Measurements from ENCODE around the gene STX10. TPM values are rescaled to one million over a fixed set of nuclear protein-coding genes. Genes with fewer than 3 reads are reported as not detected.
"Not testable (repeated sequence)": the region's sequence is repeated elsewhere in the genome, so short reads cannot be mapped to it uniquely, and the experiment has no call there.

The STX10 gene
- total RNA-seq, 1 donor from 2014 or later, result 38.2 TPM

DNA sequence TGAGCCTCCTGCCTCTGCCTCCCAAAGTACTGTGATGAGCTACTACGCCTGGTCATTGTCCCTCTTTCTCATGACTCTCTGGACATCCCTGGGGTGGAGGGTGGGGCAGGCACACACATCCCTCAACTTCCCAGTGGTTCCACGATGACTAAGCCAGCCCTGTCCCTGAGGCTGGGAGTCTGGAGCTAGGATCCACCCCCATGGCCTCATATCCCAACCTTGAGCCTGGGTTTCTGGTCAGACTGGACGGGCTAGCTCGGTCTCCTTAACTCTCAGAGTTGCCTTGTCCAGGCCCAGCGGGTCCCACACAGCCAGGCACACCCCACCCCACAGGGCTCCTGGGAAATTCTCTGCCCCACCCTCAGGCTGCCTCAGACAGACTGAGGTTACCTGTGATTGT, 19.6 kb upstream of the STX10 start:
- DNase-seq (no peak), ATAC-seq (ENCODE audit: poor library complexity) (no peak)
- intact Hi-C loops (cut with DNase I), result no loop called here

DNA sequence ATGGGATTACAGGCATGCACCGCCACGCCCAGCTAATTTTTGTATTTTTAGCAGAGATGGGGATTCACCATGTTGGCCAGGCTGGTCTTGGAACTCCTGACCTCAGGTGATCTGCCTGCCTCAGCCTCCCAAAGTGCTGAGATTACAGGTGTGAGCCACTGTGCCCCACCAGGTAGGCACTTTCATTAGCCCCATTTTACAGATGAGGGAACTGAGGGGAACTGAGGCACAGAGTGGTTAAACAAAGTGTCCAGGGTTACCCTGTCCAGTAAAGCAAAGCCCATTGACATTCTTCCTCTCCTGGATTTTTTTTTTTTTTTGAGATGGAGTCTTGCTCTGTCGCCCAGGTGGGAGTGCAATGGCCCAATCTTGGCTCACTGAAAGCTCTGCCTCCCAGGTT, 16.0 kb upstream of the STX10 start:
- DNase-seq; ATAC-seq (ENCODE audit: poor library complexity); intact Hi-C loops (cut with DNase I): not testable (repeated sequence)

DNA sequence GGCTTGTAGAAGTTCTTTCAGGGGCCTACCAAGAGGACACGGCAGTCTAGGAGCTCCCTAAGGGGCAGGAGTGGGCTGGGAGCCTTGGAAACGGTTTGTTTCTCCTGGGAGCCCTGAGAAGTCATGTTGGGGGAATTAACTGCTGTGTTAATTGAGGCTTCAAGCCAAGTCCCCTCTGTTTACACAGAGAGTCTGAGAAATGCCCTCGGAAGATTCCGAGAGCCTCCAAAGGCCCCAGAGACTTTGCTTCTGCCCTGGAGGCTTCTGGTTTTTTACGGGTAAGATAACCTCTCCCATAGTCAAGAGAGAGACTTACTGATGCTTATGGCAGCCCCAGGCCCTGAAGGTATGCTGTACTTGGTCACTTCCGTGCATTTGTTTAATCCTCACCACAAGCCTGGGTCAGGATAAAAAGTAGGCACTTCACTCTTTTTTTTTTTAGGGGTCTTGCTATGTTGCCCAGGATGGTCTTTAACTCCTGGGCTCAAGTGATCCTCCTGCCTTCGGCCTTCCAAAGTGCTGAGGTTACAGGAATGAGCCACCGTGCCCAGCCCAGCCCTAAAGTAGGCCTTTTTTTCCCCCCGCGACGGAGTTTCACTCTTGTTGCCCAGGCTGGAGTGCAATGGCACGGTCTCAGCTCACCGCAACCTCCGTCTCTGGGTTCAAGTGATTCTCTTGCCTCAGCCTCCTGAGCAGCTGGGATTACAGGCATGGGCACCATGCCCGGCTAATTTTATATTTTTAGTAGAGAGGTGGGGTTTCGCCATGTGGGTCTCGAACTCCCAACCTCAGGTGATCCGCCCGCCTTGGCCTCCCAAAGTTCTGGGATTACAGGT, 15.2 kb upstream of the STX10 start:
- DNase-seq, result no peak
- no peak for ATAC-seq (ENCODE audit: poor library complexity)
- intact Hi-C loops (cut with DNase I), result no loop called here

DNA sequence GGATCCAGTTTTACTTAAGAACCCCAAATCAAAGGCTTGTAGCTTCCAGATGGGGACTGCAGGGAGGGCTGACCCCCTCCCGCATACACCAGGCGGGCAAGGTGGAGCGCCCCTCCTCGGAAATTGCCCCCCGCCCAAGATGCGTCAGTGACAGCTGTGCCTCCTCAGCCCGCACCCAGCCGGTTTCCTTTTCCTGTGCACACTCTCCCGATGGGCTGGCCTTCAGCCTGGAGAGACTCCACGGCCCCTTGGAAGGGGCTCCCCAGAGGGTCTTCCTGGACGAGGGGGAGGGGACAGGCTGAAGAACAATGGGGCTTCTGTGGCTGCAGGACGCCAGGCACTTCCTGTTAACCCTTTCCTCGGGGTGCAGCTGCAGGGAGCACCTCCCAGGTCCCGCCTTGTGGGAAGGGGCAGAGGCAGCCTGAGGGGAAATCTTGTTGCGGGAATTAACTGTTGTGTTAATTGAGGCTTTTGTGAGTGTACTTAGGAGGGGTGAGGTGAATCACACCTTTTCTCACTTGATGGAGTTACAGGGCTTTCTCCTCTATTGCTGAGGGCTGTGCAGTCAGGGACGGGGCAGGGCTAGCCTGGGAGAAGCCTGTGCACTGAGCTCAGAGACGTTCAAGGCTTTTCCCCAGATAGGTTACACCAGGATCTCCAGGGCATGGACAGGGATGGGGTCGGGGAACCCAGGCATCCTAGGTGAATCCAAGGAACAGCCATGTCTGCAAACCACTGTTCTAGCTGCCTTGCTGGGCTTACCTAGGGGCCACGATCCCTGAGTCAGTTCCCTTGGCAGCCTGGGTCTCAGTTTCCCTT, 14.4 kb upstream of the STX10 start:
- DNase-seq (peak; percentile 83), ATAC-seq (ENCODE audit: poor library complexity) (peak; percentile 20)
- intact Hi-C loops (cut with DNase I), result no loop called here

DNA sequence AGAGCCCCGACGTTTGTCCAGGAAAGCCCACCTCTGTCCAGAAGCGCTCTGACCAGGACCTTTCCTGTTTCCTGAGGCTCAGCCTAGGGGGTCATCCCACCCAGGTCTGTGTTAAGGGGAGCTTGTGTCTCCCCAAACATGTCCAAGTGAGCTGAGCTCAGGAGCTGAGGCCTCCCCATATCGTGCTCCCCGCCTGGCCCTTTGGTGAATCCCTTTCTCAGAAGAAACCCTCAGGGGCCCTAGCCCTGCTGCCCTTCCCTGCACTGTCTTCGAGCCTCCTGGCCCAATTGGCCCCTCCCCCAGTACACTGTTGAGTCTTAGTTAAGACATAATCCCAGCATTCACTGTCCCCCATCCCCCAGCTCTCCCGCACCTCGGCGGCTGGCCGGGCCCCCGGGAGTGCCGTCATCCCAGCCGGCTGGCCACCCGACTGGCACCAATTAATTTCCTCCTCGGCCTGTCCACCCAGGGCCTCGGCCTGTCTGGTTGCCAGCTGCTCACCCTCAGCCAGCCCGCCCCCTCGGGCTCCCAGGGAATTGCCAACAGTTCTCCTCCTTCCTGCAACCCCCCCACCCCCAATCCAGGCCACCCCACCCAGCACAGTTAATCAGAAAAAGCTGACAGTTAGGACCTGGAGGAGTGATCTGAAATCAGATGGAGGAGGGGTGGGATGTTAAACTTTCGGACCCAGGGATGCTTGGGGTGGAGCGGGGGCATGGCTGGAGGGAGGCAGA, 13.6 kb upstream of the STX10 start:
- intact Hi-C loops (cut with DNase I), result no loop called here
- ATAC-seq (ENCODE audit: poor library complexity) (peak; percentile 40), DNase-seq (peak; percentile 77)

DNA sequence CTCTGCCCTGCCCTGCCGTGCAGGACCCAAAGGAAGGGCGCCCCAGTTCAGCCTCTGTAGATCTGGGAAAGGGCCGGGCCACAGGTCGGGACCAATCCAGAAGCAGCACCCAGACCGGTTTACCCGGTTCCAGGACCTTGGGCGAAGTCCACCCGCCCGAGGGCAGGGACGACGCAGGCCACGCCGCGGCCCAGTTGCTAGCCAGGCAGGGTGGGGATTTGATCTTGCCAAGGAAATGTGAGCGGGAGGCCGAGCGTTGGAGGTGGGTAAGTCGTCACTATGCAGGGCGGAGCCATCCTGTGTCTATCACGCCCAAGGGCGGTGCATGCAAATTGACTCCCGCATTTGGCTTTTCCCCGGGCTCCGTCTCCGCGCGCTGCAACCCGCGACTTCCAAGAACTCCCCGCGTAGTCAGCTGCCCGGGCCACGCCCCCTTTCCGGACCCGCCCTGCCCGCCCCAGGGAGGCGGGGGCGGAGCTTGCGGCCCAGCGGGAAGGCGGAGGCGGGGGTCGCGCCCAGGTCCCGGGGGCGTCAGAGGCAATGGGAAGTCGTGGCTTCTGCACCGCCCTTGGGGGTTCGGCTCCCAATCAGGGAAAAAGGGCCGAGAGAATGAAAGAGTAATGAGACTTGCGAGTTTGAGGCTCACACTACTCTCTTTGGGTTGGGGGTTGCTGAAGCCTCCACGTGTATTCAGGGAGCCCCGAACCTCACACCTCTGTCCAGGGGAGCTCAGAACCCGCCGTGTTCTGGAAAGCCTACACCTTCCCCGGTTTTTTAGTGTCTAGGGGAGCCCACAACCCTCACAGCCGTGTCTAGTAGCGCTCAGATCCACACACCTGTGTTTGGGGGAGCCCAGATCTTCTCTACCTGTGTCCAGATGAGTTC, 12.8 kb upstream of the STX10 start:
- ATAC-seq (ENCODE audit: poor library complexity), result peak; percentile 91
- intact Hi-C loops (cut with DNase I), result no loop called here
- peak; percentile 98 for DNase-seq

DNA sequence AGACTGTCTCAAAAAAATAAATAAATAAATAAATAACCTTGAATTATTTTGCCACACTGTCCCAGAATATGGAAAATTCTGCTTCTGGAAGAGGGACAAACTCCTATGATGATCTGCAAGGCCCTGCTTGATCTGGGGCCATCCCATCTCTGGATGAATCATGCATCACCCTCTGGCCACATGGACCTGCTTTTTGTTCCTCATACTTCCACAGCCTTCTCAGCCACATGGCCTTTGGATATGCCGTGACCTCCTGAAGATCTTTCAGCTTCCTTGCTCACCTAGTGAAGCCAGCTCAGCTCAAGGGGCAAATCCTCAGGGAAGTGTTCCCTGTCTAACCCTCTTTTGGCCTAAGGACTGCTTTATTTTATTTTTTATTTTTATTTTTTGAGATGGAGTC, 10.4 kb upstream of the STX10 start:
- intact Hi-C loops (cut with DNase I), result no loop called here
- ATAC-seq (ENCODE audit: poor library complexity), result no peak
- DNase-seq, result no peak

DNA sequence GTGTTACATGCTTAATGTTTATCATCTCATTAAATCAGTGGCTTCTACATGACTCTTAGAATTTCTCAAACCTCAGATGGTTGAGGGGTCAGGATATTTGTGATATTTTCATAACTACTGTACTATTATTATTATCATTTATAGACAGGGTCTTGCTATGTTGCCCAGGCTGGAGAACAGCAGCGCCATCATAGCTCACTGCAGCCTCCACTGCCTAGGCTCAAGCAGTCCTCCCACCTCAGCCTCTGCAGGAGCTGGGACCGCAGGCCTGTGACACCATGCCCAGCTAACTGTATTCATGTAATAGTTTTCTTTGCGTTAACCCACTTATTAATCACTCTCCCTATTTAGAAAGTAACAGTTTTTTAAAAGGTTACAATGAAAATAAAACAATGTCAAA, 9.5 kb upstream of the STX10 start:
- intact Hi-C loops (cut with DNase I), result no loop called here
- no peak for DNase-seq
- no peak for ATAC-seq (ENCODE audit: poor library complexity)

DNA sequence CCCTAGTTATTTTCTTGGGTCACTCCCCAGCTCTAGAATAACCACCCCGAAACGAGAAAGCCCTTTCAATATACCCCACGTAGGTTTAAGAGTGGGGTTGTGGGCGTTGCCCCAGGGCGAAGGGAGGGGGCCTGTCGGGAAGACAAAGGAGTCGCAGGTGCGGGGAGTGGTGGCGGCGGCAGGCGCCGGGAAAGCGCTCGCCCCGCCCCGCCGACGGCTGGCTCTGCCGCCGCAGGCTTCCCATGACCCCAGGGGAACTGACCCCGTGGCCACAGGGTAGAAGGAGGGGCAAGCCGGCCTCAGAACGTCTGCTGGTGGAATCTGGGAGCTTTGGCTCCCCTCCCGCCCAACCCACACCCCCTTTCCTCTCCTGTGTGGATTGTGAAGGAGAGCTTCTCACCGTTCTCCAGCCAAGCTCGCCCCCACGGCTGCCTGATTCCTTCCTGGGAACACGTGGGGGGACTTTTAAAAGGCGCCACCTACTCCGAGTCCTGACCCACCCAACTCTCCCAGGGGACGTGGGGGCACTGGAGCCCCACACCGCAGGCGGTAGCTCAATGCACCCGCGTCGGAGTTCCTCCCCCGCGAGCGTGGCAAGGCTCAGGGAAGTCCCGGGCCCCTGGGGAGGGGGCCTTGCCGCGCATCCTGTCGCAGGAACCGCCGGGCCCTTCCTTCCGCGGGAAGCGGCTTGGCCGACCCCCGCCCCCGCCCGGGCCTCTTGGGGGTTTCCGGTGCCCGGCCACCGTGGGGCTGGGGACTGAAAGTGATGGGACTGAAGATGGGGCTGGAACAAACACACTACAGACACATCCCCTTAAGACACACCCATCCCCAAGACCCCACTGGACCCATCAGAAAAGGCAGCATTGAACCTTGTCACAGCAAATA, 5.5 kb upstream of the STX10 start:
- intact Hi-C loops (cut with DNase I), result no loop called here
- ATAC-seq (ENCODE audit: poor library complexity) (no peak), DNase-seq (peak; percentile 88)

DNA sequence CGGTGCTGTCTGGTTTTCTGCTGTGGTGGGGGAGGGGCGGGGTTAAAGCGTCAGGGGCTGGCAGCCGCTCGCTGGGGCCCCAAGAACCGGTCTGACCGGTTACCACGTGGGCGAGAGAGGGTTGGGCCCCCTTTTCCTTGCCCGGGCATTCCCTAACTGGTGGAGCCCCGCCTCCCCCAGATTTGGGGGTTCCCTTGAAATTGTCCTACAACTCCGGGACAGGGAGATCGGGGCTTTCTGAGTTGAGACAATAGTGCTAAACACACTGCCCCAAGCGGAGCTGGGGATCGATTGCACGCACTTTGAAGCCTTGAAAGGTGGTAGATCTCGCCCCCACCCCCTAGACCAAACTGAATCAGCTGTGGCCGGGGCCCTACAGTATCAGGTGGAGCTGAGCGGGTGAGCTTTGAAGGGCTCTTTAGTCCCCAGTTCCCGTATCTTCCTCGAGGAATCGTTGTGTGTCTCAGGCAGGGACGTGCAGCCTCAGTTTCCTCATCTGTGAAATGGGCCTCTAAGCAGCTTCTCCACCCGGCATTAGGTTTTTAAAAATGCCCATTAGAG, 4.8 kb upstream of the STX10 start:
- intact Hi-C loops (cut with DNase I), result no loop called here
- ATAC-seq (ENCODE audit: poor library complexity) (no peak), DNase-seq (peak; percentile 66)

DNA sequence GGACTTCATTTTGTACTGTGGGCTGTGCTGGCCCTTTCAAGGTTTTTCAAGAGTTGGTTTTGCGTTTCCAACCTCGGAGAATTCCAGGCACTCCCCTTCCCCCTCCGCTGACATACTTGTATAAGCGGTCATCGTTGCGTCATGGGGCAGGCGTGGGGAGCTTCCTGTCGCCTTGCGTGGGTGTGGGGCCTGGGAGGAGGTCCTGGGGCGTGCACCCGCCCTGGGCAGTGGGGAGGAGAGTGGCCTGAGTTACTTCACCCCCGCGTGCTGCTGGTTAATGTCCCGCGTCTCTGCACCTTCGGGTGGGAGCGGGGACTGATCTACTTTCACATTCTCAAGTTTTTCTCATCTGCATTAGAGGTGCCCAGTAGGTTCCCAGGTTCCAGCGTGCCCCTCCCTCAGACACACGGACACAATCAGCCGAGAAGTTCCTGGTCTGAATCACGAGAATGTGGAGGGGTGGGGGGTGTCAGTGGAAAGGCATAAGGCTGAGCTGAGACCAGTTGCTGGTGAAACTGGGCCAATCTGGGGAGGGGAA, 4.1 kb upstream of the STX10 start:
- DNase-seq (peak; percentile 95), ATAC-seq (ENCODE audit: poor library complexity) (peak; percentile 17)
- intact Hi-C loops (cut with DNase I), result no loop called here

DNA sequence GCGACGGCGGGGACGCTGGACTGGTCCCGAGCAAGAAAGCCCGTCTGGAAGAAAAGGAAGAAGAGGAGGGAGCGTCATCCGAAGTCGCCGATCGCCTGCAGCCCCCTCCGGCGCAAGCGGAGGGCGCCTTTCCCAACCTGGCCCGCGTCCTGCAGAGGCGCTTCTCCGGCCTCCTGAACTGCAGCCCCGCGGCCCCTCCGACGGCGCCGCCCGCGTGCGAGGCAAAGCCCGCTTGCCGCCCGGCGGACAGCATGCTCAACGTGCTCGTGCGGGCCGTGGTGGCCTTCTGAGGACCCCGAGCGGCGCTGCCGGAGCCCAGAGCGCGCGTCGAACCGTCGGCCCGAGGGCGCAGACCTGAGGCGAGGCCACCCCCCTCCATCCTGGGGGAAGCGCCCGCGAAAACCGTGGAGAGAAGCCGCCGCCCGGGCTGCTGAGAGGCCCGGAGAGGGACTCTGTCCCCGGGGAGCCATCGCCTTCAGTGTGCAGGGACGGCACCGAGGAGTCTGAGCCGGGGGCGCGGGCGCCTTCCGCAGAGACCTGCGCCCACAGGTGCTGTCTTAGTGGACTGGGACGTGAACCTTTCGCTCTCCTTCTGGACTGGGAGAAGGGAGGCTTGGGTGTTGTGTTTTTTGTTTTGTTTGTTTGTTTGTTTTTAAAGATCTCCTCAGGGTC, 3.5 kb upstream of the STX10 start:
- intact Hi-C loops (cut with DNase I), result no loop called here
- ATAC-seq (ENCODE audit: poor library complexity), result no peak
- peak; percentile 54 for DNase-seq

DNA sequence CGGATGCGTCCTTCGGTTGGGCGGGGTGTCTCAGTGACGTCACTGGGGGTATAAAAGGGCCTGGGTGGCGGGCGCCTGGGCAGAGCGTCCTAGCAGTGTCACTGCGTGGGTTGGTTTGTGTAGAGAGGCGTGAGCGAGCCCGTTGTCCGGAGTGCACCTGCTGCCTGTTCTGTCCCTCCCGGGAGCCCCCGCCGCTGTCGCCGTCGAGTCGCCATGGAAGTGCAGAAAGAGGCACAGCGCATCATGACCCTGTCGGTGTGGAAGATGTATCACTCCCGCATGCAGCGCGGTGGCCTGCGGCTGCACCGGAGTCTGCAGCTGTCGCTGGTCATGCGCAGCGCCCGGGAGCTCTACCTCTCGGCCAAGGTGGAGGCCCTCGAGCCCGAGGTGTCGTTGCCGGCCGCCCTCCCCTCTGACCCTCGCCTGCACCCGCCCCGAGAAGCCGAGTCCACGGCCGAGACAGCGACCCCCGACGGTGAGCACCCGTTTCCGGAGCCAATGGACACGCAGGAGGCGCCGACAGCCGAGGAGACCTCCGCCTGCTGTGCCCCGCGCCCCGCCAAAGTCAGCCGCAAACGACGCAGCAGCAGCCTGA, 2.9 kb upstream of the STX10 start:
- intact Hi-C loops (cut with DNase I), result no loop called here
- ATAC-seq (ENCODE audit: poor library complexity) (peak; percentile 68), DNase-seq (peak; percentile 96)

DNA sequence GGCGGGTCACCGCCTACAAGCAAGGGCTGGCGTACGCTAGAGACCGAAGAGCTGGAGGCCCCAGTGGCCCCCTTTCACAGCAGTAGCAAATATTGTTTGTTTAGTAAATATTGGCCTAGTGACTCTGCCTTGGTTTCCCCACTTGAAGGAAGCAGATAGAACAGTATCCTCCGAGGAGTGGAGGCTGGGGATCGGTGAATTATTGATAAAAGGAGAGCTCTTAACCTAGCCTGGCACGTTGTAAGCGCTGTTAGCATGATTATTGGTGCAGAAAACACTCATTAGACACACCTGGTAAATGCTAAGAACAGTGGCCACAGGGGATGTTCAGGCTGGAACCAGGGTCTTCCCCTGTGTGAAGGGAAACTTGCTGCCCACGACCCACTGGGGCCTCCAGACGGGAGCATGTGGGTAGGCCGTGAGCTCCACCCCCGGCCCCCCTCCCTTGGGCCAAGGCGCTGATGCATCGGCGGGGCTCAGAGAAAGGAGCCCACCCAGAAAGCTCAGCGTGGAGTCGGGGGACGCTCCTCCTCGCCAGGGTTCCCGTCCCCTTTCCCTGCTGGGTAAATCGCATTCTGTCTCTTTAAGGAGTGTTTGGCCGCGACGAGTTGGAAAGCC, 2.3 kb upstream of the STX10 start:
- ATAC-seq (ENCODE audit: poor library complexity) (peak; percentile 0), DNase-seq (no peak)
- intact Hi-C loops (cut with DNase I), result no loop called here

DNA sequence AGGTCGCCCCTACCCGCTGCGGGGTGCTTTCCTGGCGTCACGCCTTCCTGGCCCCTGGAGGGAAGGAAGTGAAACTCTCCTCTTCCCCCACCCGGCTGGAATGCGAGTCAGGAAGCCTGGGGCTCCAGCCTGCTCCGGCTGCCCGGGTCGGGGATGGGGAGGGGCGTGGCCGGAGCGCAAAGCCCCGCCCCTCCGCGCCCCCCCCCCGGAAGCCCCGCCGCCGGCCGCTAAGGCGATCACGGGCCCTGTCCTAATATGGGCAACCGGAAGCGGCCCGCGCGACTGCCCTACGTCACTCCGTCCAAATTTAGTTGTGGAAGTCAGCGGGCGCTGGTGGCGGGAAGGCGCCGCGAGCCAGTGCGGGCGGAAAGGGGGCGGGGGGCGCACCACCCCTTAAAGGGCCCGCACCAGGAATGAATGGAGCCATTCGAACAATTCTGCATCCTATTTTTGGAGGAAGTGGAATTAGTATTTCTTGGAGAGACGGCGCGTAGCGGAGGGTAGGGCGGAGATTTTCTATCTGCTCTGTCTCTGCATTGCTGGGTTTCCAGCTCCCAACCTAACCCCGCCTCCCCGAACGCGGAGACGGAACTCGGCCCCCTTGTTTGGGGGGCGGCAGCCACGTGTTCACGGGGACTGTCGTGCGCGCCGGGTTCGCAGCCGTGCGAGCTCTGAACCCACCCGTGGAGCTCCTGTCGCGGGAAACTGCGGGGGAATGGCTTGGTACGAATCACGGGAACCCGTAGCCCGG, 1.6 kb upstream of the STX10 start:
- peak; percentile 98 for DNase-seq

More for the DNA sequence above, 1.6 kb upstream of the STX10 start:
- ATAC-seq (ENCODE audit: poor library complexity), result peak; percentile 76
- intact Hi-C loops (cut with DNase I), result no loop called here

Measured in Right ventricle myocardium superior (tissue), 1 donor.